Fibroblast of lung (primary cell): ENCODE data around the gene ADM.

Experiments
- CTCF ChIP-seq, 2 donors: IDR thresholded peaks in 1 of 2; conservative IDR thresholded peaks in 1 of 2; 1 replicate in 1 of 2; 2 replicates in 1 of 2; pipeline ENCODE4 v1.5.1; 2011 to 2012; ENCODE audit warnings: low read length in 2 of 2, control low read depth in 1 of 2, inconsistent platforms in 1 of 2, low read depth in 1 of 2, mild to moderate bottlenecking in 1 of 2
- EZH2 ChIP-seq: IDR thresholded peaks from 2 replicates; pipeline ENCODE4 v1.5.1; 2012; ENCODE audit warnings: low read length, control low read depth, mild to moderate bottlenecking; ENCODE audit errors: missing control alignments

- TF ChIP-seq CTCF (conservative IDR thresholded peaks at IDR 0.05 in 1 of 2, IDR thresholded peaks at IDR 0.05 in 1 of 2; ENCODE audit: low read depth in 1 of 2, low read length in 2 of 2) (no peak), EZH2 (no peak)
Measured at GRCh38 chr11:10322401-10322800, 17.5 kb downstream of the ADM start.
